ENCODE results near the gene B3GNT8.

DNA sequence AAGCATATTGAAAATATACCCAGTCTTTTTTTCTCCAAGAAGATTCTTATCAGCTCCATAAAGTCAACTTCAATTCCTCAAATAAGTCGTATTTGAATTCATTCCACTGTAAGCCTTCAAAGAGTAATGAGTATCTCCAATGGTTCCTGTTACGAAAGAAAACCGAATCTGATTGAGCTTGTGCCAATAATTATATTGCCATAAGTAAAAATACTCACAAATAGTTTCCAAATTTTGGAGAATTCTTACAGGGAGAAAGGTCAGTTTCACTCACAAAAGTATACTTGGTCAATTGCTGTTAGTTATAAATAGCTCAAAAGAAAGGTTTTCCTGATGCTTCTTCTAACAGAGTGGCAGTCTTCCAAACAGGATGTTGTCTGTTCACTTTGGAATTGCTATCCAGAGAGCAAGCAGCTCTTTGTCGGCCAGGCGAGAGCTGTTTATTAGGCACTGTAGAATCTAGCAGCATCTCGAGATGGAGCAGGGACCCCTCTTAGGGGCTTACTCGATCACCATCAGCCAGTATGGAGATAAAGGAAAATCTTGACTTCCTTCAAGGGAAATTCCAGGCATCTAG lies 29.3 kb upstream of the B3GNT8 start:
- TF ChIP-seq CTCF (IDR thresholded peaks at IDR 0.05) (no peak), EZH2 (IDR thresholded peaks at IDR 0.05; ENCODE audit: borderline replicate concordance, insufficient read depth, low read depth, low read length, poor library complexity, severe bottlenecking) (no peak)
